GM21528 (cell line): Measurements from ENCODE around the gene EN1.

ENCODE experiments used
- ATAC-seq: cut with Tn5 transposase; IDR thresholded peaks from one replicate; pipeline ENCODE4 v1.9.1; 2021; ENCODE audit warnings: mild to moderate bottlenecking, moderate library complexity; ENCODE audit not compliant: unreplicated experiment, low FRiP score

Gene EN1

DNA sequence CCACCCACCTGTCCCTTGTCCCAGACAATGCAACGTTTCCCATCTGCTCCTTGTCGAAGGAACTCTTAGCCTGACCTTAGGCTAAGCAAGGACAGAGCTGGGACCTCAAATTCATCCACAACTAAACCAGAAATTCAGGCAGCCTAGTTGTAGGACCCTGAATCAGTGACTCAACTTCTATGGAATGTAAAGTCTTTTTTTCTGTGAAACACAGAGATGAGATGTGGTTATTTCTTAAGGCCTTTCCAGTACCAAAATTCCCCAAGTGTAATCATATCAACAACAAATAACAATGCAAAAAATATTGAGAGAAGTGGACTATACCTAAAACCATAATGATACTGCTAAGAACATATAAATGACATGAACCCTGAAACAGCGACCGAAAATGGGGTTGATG, 46.7 kb downstream of the EN1 start:
- ATAC-seq = no peak

DNA sequence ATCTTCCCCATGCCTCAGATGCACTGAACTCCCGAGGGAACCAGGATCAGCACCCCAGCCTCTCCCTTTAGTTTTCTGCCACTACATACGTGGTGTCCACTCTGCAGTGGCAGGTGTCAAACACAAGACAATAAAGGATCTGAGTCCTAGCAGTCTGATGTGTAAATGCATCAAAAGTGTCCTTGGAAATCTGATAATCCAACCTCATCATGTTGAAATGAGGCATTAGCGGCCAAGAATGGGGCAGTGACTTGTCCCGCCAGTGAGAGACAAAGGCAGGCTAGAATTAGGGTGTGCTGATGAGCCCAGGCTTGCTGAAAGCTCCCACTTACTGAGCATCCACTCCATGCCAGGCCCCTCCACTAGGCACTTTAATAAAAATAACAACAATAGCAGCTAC, 52.9 kb downstream of the EN1 start:
- ATAC-seq = no peak
